GM12872 (cell line): ENCODE results near the gene LYSMD1.

ENCODE experiments used
- TF ChIP-seq, protein P1 (sequence below): IDR thresholded peaks from 3 replicates; pipeline ENCODE4 v1.5.1; 2011; ENCODE audit warnings: low read depth, mild to moderate bottlenecking, low read length, moderate library complexity; ENCODE audit not compliant: insufficient read depth

LYSMD1 gene

DNA sequence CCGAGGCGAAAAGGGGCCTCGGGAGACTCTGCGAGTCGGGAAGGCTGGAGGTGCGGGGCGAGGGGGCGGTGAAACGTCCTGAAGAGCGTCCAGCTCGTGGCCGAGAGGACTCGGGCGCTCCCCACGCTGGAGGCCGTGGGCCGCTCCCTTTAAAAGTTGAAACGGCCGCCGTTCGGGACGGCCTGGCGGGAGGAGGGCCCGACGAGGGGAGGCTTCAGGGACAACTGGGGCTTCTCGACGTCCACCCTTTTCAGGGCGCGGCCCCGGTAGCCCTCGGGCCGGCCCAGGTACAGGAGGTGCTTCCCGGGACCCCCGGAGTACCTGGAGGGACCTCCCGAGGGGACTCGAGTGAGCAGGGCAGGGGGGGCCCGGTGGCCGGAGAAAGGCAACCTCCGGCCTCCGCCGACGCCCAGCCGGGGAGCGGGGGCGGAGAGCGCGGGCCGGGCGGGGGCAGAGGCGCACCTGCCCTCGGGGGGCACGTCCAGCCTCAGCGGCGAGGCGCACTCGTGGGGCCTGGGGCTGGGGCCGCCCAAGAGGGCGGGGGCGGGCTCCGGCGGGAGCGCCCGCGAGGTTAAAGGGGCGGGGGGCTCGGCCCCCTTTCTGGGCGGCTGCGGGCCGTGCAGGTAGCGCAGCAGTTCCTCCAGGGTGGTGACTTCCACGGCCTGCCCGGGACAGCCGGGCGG, 33.2 kb downstream of the LYSMD1 start:
- TF ChIP-seq, protein P1, sequence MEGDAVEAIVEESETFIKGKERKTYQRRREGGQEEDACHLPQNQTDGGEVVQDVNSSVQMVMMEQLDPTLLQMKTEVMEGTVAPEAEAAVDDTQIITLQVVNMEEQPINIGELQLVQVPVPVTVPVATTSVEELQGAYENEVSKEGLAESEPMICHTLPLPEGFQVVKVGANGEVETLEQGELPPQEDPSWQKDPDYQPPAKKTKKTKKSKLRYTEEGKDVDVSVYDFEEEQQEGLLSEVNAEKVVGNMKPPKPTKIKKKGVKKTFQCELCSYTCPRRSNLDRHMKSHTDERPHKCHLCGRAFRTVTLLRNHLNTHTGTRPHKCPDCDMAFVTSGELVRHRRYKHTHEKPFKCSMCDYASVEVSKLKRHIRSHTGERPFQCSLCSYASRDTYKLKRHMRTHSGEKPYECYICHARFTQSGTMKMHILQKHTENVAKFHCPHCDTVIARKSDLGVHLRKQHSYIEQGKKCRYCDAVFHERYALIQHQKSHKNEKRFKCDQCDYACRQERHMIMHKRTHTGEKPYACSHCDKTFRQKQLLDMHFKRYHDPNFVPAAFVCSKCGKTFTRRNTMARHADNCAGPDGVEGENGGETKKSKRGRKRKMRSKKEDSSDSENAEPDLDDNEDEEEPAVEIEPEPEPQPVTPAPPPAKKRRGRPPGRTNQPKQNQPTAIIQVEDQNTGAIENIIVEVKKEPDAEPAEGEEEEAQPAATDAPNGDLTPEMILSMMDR = no peak

DNA sequence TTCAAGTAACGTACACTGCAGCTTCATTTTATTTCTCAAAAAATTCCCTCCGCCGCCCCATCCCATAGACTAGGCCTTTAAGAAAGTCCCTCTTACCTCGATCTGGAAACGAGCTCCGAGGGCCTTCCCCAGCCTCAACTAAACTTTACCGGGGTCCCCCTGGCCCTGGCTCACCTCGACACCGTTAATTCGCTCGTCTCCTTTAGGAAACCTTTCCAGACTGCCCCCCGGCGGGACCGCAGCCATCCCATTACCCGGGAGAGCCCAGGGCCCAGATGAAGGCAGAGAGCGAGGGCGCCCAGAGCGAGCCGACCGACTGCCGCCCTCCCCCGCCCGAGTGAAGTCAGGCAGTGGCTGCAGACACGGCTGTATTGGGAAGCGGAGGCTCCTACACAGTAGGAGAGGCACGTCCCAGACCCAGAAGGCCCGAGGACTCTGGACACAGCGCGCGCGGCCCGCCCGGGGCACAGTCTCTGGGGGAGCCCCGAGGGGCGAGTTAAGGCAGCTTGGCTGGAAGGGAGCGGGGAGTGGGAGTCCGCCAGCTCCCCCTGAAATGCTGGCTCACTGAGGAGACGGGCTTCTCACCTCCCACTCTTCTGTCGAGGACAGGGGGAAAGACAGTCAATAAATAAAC, 33.9 kb downstream of the LYSMD1 start:
- TF ChIP-seq, protein P1 = no peak

DNA sequence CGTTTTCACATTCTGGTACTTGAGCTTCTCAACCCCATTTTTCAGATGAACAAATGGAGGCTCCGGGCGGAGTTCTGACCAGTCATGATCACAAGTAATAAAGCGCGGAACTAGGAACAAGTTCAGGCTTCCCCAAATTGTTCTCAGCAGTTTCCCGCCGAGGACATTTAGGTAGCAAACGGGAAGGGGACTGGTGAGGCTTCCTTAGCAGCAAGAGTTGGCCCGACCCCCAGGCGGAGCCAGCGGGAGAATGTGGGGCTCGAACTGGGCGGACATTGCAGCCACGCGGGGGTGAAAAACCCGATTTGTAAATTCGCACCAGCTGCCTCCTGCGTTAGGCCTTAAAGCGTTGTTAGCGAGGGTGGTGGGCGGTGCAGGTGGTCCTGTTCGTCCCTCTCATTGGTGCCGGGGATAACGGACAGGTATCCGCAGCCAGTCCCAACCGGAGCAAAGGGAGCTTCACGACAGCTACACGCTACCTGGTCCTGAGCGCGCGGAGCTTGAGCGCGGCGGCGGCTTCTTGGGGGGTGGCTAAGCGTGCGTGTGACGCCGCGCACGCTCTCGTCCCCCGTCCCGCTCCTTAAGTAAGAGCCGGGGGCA, 34.6 kb downstream of the LYSMD1 start:
- TF ChIP-seq, protein P1 = no peak

DNA sequence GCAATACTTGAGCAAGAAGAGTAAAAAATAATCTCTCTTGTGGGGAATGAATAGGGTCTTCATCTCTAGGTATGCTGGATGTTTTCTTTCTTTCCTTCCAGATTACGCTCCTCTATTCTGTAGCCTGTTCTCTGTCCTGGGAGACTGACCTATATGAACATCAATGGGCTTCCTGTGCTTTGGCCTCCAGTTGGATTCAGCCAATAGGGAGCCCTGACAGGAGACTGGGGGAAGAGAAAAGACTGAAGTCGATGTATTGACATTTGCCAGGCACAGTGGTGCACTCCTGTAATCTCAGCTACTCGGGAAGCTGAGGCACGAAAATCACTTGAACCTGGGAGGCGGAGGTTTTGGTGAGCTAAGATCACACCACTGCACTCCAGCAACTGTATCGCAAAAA, 36.9 kb downstream of the LYSMD1 start:
- TF ChIP-seq, protein P1 = no peak

DNA sequence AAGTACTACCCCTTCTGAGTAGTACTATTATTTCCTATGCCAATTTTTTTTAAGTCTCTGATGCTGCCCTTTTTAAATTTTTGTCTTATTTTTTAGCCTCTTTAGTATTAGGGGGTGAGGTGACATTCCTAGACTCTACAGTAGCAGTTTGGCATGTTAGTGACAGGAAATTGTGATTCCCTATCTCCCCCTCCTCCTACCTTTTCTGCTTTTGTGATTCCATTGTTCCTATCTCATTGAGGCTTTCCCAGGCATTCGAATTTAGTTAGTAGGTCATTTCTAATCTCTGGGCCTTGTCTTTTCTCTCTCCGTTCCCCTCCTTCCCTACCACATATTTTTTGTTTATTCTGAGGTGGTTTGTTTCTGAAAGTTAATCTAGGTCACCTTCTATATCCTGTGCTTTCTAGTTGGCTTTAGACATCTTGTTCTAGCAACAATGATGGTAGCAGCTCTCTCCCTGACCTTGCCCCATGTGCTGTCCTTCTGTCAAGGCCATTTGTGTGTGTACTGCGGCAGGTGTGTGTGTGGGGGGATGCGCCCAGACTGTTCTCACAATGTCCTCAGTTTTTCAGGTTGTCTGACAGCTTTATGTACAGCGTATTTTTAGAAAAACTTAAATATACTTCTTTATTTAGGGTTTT, 40.8 kb downstream of the LYSMD1 start:
- TF ChIP-seq, protein P1 = no peak

DNA sequence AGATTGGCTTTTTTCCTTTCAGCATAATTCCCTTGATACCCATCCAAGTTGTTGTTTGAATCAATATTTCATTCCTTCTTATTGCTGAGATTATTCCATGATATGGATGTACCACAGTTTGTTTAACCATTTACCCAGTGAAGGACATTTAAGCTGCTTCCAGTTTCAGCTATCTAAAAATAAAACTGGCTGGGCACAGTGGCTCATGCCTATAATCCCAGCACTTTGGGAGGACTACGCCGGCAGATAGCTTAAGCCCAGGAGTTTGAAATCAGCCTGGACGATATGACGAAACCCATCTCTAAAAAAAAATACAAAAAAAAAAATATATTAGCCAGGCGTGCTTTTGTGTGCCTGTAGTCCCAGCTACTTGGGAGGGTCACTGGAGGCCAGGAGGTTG, 51.8 kb downstream of the LYSMD1 start:
- TF ChIP-seq, protein P1 = no peak
